T-helper 17 cell (primary cell): ENCODE measurements around the gene FTCD. TPM values are rescaled to one million over a fixed set of nuclear protein-coding genes. Genes with fewer than 3 reads are reported as not detected.

Source experiments
- ATAC-seq: fragments of 150-1000 bp; cut with Tn5 transposase; 2 replicates; pipeline ENCODE4 v1.10.0; 2021; ENCODE audit warnings: mild to moderate bottlenecking, moderate library complexity
- DNase-seq, 3 donors: peaks; one replicate each; pipeline versions ENCODE4 v3.0.0 to v3.0.0-alpha.2; 2020 to 2021
- H3K9me3 ChIP-seq: one replicate; pipeline ENCODE4 v1.7.0; 2013; ENCODE audit warnings: low read length, mild to moderate bottlenecking; ENCODE audit not compliant: control insufficient read depth, poor library complexity, severe bottlenecking
- H3K27ac Mint-ChIP-seq: one replicate; pipeline ENCODE4 v1.8.0; 2022; ENCODE audit warnings: mild to moderate bottlenecking, moderate library complexity, mixed read lengths
- H3K27me3 Mint-ChIP-seq: one replicate; pipeline ENCODE4 v1.8.0; 2022; ENCODE audit warnings: mixed read lengths
- H3K36me3 Mint-ChIP-seq: one replicate; pipeline ENCODE4 v1.8.0; 2022; ENCODE audit warnings: low read depth, mixed read lengths
- H3K4me1 Mint-ChIP-seq: one replicate; pipeline ENCODE4 v1.8.0; 2022; ENCODE audit warnings: mild to moderate bottlenecking, mixed read lengths
- H3K4me3 Mint-ChIP-seq: one replicate; pipeline ENCODE4 v1.8.0; 2022; ENCODE audit warnings: mild to moderate bottlenecking, moderate library complexity, mixed read lengths
- total RNA-seq, 4 donors: library from RNA in 2 of 4; stranded (reverse) in 2 of 4; gene quantifications; one replicate each; pipeline ENCODE4 v1.2.3 and lab custom pipeline; 2022 to 2026

FTCD gene
- total RNA-seq, 2 donors from 2014 or later: 1.1 TPM; not detected in 1

DNA sequence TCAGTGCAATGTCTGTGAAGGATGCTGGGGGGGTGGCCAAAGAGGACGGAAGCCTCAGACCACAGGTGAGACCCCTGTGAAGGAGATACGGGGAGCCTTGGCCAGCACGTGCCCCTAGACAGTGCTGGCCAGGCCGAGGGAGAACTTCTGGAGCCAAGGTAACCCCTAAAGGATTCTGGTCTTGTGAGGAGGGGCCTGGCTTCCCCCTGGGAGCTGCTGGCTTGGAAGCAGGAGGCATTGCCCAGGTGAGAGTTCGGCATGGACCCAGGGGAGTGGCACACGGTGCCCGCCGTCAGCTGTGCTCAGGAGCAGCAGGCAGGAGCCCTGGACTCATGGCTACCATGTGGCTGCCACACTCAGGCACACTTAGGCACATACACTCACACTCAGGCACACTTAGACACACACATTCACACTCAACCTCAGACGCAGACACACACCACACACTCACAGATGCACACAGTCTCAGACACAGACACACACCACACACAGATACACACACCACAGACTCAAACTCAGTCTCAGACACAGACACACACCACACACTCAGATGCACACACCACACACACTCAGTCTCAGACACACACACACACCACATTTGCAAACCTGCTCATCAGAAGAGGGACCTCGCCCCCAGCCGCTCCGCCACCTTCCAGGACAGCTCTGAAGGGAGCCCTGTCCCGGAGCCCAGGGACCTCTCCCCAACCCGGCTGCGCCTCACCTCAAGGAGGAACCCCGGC is 58.6 kb downstream of the FTCD start:
- no peaks in the 10 kb centered on the region for H3K9me3 ChIP-seq
- Mint-ChIP-seq H3K27ac (peak overlapping the region; percentile 68), H3K4me3 (peak overlapping the region; percentile 85), H3K27me3 (peaks cover 23% of the 10 kb centered on the region), H3K4me1 (peaks cover 10% of the 10 kb centered on the region), H3K36me3 (peaks cover 3% of the 10 kb centered on the region)
- DNase-seq (peak in 1 of 3 donors; percentile 6), ATAC-seq (no peak)

GRCh38 chr21:46095814-46096595 is 59.4 kb downstream of the FTCD start:
- no peaks in the 10 kb centered on the region for H3K9me3 ChIP-seq
- peaks cover 16% of the 10 kb centered on the region for H3K27me3 Mint-ChIP-seq
- ATAC-seq (no peak), DNase-seq (peak in 1 of 3 donors; percentile 4)
- H3K4me3 Mint-ChIP-seq: peak overlapping the region; percentile 85
- H3K27ac Mint-ChIP-seq: no peak overlapping the region
- peaks cover 3% of the 10 kb centered on the region for H3K36me3 Mint-ChIP-seq
- H3K4me1 Mint-ChIP-seq: peaks cover 10% of the 10 kb centered on the region

DNA sequence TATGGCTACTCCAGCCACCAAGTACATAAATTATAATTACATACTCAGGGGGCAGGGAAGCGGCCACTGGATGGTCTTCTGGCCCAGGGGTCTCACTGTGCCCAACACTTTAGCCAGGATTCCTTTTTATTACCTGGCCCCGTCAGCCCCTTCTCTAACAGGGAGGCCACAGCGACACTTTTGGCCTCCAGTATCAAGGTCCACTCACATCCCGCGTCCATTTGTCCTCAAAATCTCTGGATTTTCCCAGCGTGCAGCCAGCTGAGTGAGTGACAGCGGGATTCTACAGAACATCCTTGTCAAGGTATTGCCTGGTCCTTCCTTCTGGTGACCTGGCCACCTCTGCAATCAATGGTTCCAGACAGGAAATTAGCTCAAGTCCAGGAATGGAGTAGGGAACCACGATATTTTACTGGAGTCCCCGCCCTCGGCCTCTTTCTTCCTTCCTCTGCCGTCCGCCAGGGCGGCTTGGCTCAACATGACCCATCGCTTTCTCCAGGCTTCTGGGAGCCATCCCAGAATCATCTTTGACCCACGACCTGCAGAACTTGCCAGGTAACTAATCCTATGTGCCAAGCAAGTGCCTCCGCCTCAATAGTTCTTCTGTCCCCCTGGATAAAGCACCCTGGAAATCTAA is 60.2 kb downstream of the FTCD start:
- peaks cover 3% of the 10 kb centered on the region for H3K36me3 Mint-ChIP-seq
- ATAC-seq (no peak), DNase-seq (no peak)
- no peak overlapping the region for H3K27ac Mint-ChIP-seq
- no peaks in the 10 kb centered on the region for H3K9me3 ChIP-seq
- peaks cover 10% of the 10 kb centered on the region for H3K4me1 Mint-ChIP-seq
- H3K27me3 Mint-ChIP-seq: peaks cover 8% of the 10 kb centered on the region
- H3K4me3 Mint-ChIP-seq: no peak overlapping the region

- no peak overlapping the region for H3K4me3 Mint-ChIP-seq
- DNase-seq: no peak
- H3K36me3 Mint-ChIP-seq: peaks cover 3% of the 10 kb centered on the region
- peaks cover 10% of the 10 kb centered on the region for H3K4me1 Mint-ChIP-seq
- H3K9me3 ChIP-seq: no peaks in the 10 kb centered on the region
- no peak for ATAC-seq
- no peak overlapping the region for H3K27ac Mint-ChIP-seq
- peaks cover 4% of the 10 kb centered on the region for H3K27me3 Mint-ChIP-seq
Measured at GRCh38 chr21:46094401-46095082, 60.8 kb downstream of the FTCD start.

GRCh38 chr21:46093668-46094400 is 61.5 kb downstream of the FTCD start:
- H3K9me3 ChIP-seq: no peaks in the 10 kb centered on the region
- ATAC-seq (no peak), DNase-seq (peak in 1 of 3 donors; percentile 4)
- Mint-ChIP-seq H3K27me3 (peaks cover 4% of the 10 kb centered on the region), H3K4me1 (peaks cover 8% of the 10 kb centered on the region), H3K27ac (no peak overlapping the region), H3K36me3 (peaks cover 3% of the 10 kb centered on the region), H3K4me3 (no peak overlapping the region)

GRCh38 chr21:46092811-46093667 is 62.3 kb downstream of the FTCD start:
- no peak overlapping the region for H3K27ac Mint-ChIP-seq
- H3K27me3 Mint-ChIP-seq: peaks cover 4% of the 10 kb centered on the region
- peaks cover 8% of the 10 kb centered on the region for H3K4me1 Mint-ChIP-seq
- peaks cover 3% of the 10 kb centered on the region for H3K9me3 ChIP-seq
- DNase-seq: peak in 1 of 3 donors; percentile 7
- H3K36me3 Mint-ChIP-seq: peaks cover 3% of the 10 kb centered on the region
- no peak for ATAC-seq
- no peak overlapping the region for H3K4me3 Mint-ChIP-seq

- peaks cover 3% of the 10 kb centered on the region for H3K36me3 Mint-ChIP-seq
- DNase-seq: no peak
- no peak for ATAC-seq
- H3K27ac Mint-ChIP-seq: no peak overlapping the region
- H3K9me3 ChIP-seq: peaks cover 4% of the 10 kb centered on the region
- no peak overlapping the region for H3K4me3 Mint-ChIP-seq
- H3K4me1 Mint-ChIP-seq: peaks cover 8% of the 10 kb centered on the region
- H3K27me3 Mint-ChIP-seq: peaks cover 4% of the 10 kb centered on the region
Measured at GRCh38 chr21:46092026-46092764, 63.2 kb downstream of the FTCD start.

DNA sequence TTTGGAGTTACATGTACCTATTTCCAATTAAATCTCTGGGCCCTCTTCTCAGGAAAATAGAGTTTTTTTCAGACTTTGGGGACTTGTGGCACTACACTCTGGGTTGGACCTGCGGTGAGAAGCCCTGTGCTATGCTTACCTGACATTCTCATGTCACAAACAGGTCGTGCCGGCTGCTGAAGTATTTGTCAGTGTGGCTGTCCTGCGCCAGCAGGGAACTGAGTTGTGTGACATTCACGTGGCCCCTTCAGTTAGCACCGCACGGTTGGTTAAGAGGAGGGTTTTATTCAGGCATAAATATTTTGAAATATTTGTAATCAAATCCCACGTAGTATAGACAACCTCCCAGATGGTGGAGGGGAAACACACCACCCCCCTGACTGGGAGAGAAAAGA is 63.8 kb downstream of the FTCD start:
- peaks cover 3% of the 10 kb centered on the region for H3K4me1 Mint-ChIP-seq
- peaks cover under 1% of the 10 kb centered on the region for H3K27me3 Mint-ChIP-seq
- no peak overlapping the region for H3K27ac Mint-ChIP-seq

GRCh38 chr21:46091118-46091517 is 64.3 kb downstream of the FTCD start:
- no peaks in the 10 kb centered on the region for H3K27me3 Mint-ChIP-seq
- H3K27ac Mint-ChIP-seq: no peak overlapping the region
- peaks cover 2% of the 10 kb centered on the region for H3K36me3 Mint-ChIP-seq
- H3K4me1 Mint-ChIP-seq: peaks cover 3% of the 10 kb centered on the region
- DNase-seq (no peak), ATAC-seq (no peak)
- H3K4me3 Mint-ChIP-seq: no peak overlapping the region
- peaks cover 4% of the 10 kb centered on the region for H3K9me3 ChIP-seq

More for the DNA sequence above, 63.8 kb downstream of the FTCD start:
- no peak overlapping the region for H3K4me3 Mint-ChIP-seq
- no peak for ATAC-seq
- H3K36me3 Mint-ChIP-seq: peaks cover 2% of the 10 kb centered on the region
- DNase-seq: no peak
- H3K9me3 ChIP-seq: peaks cover 4% of the 10 kb centered on the region

DNA sequence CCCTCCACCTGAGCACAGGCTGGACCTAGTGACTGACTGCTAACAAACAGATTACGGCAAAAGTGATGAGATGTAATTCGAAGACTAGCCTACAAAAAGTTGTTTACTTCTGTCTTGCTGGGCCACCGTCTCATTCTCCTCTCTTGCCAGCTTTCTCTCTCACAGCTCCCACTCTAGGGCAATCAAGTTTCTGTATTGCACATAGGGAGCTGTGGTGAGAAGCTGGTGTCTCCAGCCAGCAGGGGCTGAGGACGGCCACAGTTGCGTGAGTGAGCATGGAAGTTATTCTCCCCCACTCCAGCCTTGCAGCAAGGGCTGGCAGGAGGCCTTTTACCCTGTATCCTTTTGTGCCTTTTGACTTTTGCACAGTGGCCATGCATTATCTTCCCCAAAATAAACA is 66.1 kb downstream of the FTCD start:
- peaks cover 4% of the 10 kb centered on the region for H3K9me3 ChIP-seq
- DNase-seq (no peak), ATAC-seq (no peak)
- Mint-ChIP-seq H3K27me3 (no peaks in the 10 kb centered on the region), H3K4me1 (no peaks in the 10 kb centered on the region), H3K36me3 (peaks cover 2% of the 10 kb centered on the region), H3K4me3 (no peak overlapping the region), H3K27ac (no peak overlapping the region)

DNA sequence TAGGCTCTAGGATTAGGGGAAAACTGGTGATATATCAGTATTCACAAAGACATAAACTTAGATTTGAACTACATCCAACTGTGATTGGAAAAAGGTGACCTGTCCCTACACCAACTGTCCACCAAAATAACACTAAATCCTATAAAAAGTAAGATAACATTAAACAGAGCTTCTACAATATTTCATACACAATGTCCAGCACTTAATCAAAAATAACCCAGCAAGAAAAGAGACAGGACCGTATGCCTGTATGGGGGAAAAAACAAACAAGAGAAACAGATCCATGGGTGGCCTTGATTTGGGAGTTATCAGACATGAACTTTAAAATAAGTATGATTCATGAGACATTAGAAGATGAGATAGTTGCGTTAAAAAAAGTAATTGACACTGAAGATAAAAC is 67.2 kb downstream of the FTCD start:
- H3K27me3 Mint-ChIP-seq: no peaks in the 10 kb centered on the region
- no peak overlapping the region for H3K27ac Mint-ChIP-seq
- no peaks in the 10 kb centered on the region for H3K4me1 Mint-ChIP-seq
- H3K36me3 Mint-ChIP-seq: peaks cover 2% of the 10 kb centered on the region
- no peak for ATAC-seq
- H3K9me3 ChIP-seq: peaks cover 4% of the 10 kb centered on the region
- H3K4me3 Mint-ChIP-seq: no peak overlapping the region
- no peak for DNase-seq
